ENCODE results near the gene TMEM59L.

Gene TMEM59L

DNA sequence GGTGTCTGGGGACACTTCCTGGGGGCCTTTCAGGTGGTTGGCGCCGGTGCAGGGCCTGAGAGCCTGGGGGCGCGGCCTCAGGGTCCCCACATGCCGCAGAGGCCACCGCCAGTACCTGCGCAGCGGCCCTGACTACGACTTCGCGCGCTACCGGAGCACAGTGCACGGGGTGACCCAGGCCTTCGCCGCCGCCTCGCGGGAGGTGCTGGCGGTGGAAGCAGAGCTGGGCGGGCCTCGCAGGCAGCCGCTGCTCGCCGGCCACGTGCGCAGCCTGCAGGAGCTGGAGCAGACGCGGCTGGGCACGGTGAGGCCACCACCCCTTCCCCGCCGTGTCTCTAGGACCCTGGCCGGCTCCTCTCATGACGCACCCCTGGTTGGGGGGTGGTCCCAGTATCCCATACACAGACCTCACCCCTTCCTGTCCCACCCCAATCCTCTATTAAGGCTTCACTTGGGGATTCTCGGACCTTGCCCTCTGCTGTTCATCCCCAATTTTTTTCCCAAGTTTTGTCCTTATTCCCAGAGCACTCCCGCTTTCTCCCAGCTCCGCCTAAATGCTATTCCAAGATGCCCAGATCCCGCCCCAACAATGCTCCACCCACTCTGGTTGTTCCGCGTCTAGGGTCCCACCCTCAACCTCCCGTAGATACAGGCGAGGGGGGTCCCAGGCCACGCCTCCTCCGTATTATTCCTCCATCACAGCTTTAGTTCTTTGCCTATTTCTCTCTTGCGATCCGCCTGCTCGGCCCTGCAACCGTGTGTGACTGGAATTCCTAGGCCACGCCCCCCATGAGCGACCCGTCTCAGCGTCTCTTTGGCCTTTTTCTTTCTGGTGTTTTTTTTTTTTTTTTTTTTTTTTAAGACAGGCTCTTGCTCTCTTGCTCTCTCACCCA lies 23.0 kb upstream of the TMEM59L start (continued):
- TF ChIP-seq, protein P1, sequence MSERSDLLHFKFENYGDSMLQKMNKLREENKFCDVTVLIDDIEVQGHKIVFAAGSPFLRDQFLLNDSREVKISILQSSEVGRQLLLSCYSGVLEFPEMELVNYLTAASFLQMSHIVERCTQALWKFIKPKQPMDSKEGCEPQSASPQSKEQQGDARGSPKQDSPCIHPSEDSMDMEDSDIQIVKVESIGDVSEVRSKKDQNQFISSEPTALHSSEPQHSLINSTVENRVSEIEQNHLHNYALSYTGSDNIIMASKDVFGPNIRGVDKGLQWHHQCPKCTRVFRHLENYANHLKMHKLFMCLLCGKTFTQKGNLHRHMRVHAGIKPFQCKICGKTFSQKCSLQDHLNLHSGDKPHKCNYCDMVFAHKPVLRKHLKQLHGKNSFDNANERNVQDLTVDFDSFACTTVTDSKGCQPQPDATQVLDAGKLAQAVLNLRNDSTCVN (tag by site-specific recombination; optimal IDR thresholded peaks at IDR 0.05) = peak; percentile 3
- TF ChIP-seq ZFP69B (tag by site-specific recombination; IDR thresholded peaks at IDR 0.05) = no peak
- TF ChIP-seq ZIC2 (tag by site-specific recombination; IDR thresholded peaks at IDR 0.05) = peak; percentile 81
- TF ChIP-seq, protein P2, sequence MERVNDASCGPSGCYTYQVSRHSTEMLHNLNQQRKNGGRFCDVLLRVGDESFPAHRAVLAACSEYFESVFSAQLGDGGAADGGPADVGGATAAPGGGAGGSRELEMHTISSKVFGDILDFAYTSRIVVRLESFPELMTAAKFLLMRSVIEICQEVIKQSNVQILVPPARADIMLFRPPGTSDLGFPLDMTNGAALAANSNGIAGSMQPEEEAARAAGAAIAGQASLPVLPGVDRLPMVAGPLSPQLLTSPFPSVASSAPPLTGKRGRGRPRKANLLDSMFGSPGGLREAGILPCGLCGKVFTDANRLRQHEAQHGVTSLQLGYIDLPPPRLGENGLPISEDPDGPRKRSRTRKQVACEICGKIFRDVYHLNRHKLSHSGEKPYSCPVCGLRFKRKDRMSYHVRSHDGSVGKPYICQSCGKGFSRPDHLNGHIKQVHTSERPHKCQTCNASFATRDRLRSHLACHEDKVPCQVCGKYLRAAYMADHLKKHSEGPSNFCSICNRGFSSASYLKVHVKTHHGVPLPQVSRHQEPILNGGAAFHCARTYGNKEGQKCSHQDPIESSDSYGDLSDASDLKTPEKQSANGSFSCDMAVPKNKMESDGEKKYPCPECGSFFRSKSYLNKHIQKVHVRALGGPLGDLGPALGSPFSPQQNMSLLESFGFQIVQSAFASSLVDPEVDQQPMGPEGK (tag by site-specific recombination; IDR thresholded peaks at IDR 0.05) = no peak
- no peak for TF ChIP-seq ZNF548 (tag by site-specific recombination; IDR thresholded peaks at IDR 0.05)
- no peak for TF ChIP-seq ZNF133 (tag by site-specific recombination; IDR thresholded peaks at IDR 0.05)
- peak; percentile 88 for TF ChIP-seq KLF1 (tag by site-specific recombination; IDR thresholded peaks at IDR 0.05)
- TF ChIP-seq ZNF292 (tag by site-specific recombination; IDR thresholded peaks at IDR 0.05; ENCODE audit: borderline replicate concordance, low read depth) = no peak
- peak; percentile 20; the same call in 1 of the 2 replicates for TF ChIP-seq ZNF561 (tag by site-specific recombination; IDR thresholded peaks at IDR 0.05; ENCODE audit: borderline replicate concordance)
- no peak for TF ChIP-seq BCL11B (tag by site-specific recombination; IDR thresholded peaks at IDR 0.05; ENCODE audit: low read depth)
- TF ChIP-seq WT1 (tag by site-specific recombination; IDR thresholded peaks at IDR 0.05) = no peak
- TF ChIP-seq KLF9 (tag by site-specific recombination; IDR thresholded peaks at IDR 0.05; ENCODE audit: low read depth) = peak; percentile 42
- TF ChIP-seq ZNF37A (tag by site-specific recombination; IDR thresholded peaks at IDR 0.05) = no peak
- TF ChIP-seq, protein P3, sequence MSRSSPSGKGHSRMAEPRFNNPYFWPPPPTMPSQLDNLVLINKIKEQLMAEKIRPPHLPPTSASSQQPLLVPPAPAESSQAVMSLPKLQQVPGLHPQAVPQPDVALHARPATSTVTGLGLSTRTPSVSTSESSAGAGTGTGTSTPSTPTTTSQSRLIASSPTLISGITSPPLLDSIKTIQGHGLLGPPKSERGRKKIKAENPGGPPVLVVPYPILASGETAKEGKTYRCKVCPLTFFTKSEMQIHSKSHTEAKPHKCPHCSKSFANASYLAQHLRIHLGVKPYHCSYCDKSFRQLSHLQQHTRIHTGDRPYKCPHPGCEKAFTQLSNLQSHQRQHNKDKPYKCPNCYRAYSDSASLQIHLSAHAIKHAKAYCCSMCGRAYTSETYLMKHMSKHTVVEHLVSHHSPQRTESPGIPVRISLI (tag by site-specific recombination; IDR thresholded peaks at IDR 0.05) = peak; percentile 87; the same call in 1 of the 2 replicates
- no peak for TF ChIP-seq ZNF214 (tag by site-specific recombination; IDR thresholded peaks at IDR 0.05; ENCODE audit: borderline replicate concordance)
- TF ChIP-seq ZNF701 (tag by site-specific recombination; IDR thresholded peaks at IDR 0.05) = no peak
- TF ChIP-seq ZNF211 (tag by site-specific recombination; IDR thresholded peaks at IDR 0.05; ENCODE audit: low read depth) = no peak
- TF ChIP-seq, protein P4, sequence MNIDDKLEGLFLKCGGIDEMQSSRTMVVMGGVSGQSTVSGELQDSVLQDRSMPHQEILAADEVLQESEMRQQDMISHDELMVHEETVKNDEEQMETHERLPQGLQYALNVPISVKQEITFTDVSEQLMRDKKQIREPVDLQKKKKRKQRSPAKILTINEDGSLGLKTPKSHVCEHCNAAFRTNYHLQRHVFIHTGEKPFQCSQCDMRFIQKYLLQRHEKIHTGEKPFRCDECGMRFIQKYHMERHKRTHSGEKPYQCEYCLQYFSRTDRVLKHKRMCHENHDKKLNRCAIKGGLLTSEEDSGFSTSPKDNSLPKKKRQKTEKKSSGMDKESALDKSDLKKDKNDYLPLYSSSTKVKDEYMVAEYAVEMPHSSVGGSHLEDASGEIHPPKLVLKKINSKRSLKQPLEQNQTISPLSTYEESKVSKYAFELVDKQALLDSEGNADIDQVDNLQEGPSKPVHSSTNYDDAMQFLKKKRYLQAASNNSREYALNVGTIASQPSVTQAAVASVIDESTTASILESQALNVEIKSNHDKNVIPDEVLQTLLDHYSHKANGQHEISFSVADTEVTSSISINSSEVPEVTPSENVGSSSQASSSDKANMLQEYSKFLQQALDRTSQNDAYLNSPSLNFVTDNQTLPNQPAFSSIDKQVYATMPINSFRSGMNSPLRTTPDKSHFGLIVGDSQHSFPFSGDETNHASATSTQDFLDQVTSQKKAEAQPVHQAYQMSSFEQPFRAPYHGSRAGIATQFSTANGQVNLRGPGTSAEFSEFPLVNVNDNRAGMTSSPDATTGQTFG (tag by site-specific recombination; IDR thresholded peaks at IDR 0.05; ENCODE audit: borderline replicate concordance) = no peak
- TF ChIP-seq ZFP3 (tag by site-specific recombination; IDR thresholded peaks at IDR 0.05; ENCODE audit: low read depth) = no peak
- TF ChIP-seq ZFP37 (tag by site-specific recombination; IDR thresholded peaks at IDR 0.05) = no peak
- no peak for TF ChIP-seq SALL2 (tag by site-specific recombination; IDR thresholded peaks at IDR 0.05; ENCODE audit: borderline replicate concordance)
- TF ChIP-seq ZNF510 (tag by site-specific recombination; IDR thresholded peaks at IDR 0.05; ENCODE audit: insufficient replicate concordance) = no peak
- TF ChIP-seq ZNF132 (tag by site-specific recombination; IDR thresholded peaks at IDR 0.05; ENCODE audit: borderline replicate concordance) = no peak
- TF ChIP-seq, protein P5, sequence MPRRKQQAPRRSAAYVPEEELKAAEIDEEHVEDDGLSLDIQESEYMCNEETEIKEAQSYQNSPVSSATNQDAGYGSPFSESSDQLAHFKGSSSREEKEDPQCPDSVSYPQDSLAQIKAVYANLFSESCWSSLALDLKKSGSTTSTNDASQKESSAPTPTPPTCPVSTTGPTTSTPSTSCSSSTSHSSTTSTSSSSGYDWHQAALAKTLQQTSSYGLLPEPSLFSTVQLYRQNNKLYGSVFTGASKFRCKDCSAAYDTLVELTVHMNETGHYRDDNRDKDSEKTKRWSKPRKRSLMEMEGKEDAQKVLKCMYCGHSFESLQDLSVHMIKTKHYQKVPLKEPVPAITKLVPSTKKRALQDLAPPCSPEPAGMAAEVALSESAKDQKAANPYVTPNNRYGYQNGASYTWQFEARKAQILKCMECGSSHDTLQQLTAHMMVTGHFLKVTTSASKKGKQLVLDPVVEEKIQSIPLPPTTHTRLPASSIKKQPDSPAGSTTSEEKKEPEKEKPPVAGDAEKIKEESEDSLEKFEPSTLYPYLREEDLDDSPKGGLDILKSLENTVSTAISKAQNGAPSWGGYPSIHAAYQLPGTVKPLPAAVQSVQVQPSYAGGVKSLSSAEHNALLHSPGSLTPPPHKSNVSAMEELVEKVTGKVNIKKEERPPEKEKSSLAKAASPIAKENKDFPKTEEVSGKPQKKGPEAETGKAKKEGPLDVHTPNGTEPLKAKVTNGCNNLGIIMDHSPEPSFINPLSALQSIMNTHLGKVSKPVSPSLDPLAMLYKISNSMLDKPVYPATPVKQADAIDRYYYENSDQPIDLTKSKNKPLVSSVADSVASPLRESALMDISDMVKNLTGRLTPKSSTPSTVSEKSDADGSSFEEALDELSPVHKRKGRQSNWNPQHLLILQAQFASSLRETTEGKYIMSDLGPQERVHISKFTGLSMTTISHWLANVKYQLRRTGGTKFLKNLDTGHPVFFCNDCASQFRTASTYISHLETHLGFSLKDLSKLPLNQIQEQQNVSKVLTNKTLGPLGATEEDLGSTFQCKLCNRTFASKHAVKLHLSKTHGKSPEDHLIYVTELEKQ (tag by site-specific recombination; IDR thresholded peaks at IDR 0.05; ENCODE audit: borderline replicate concordance) = no peak
- TF ChIP-seq, protein P6, sequence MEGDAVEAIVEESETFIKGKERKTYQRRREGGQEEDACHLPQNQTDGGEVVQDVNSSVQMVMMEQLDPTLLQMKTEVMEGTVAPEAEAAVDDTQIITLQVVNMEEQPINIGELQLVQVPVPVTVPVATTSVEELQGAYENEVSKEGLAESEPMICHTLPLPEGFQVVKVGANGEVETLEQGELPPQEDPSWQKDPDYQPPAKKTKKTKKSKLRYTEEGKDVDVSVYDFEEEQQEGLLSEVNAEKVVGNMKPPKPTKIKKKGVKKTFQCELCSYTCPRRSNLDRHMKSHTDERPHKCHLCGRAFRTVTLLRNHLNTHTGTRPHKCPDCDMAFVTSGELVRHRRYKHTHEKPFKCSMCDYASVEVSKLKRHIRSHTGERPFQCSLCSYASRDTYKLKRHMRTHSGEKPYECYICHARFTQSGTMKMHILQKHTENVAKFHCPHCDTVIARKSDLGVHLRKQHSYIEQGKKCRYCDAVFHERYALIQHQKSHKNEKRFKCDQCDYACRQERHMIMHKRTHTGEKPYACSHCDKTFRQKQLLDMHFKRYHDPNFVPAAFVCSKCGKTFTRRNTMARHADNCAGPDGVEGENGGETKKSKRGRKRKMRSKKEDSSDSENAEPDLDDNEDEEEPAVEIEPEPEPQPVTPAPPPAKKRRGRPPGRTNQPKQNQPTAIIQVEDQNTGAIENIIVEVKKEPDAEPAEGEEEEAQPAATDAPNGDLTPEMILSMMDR (tag by site-specific recombination; IDR thresholded peaks at IDR 0.05) = peak; percentile 81
- no peak for TF ChIP-seq GFI1B (tag by site-specific recombination; IDR thresholded peaks at IDR 0.05)
- TF ChIP-seq ZNF202 (tag by site-specific recombination; IDR thresholded peaks at IDR 0.05; ENCODE audit: borderline replicate concordance) = no peak
